H1 (cell line): ENCODE data around the gene PDE5A. TPM values are rescaled to one million over a fixed set of nuclear protein-coding genes. Genes with fewer than 3 reads are reported as not detected.

Source experiments
- CTCF ChIA-PET: fragments of 300-600 bp; sonication (Branson Sonifier 250); formaldehyde crosslinking; loops from one replicate; lab custom pipeline; 2021; ENCODE audit not compliant: partially characterized antibody; lab: Charles Lee
- POLR2A ChIA-PET: fragments of 300-600 bp; sonication (Branson Sonifier 250); formaldehyde crosslinking; loops from one replicate; lab custom pipeline; 2021; ENCODE audit warnings: inconsistent platforms; ENCODE audit not compliant: partially characterized antibody; lab: Charles Lee
- DNase-seq, 2 experiments: peaks; one replicate each; pipeline versions ENCODE4 v3.0.0 to v3.0.0-alpha.2; 2010 to 2022; ENCODE audit warnings: low spot score in 2 of 2, low read depth in 1 of 2, mixed read lengths in 1 of 2
- FAIRE-seq: peaks from 2 replicates; lab custom pipeline; 2011; peaks lifted over from hg19 to GRCh38; lab: Jason Lieb, UNC
- H2AFZ ChIP-seq: 2 replicates; pipeline ENCODE4 v1.8.1; 2012; ENCODE audit warnings: low read length, inconsistent platforms
- H2AK5ac ChIP-seq: 2 replicates; pipeline ENCODE4 v1.6.1; 2013; ENCODE audit warnings: low read depth, low read length
- H2BK120ac ChIP-seq: replicated peaks from 2 replicates; pipeline ENCODE3; 2013; ENCODE audit warnings: low read depth, low read length, inconsistent platforms
- H2BK12ac ChIP-seq: 2 replicates; pipeline ENCODE4 v1.6.1; 2013; ENCODE audit warnings: low read depth, low read length
- H2BK15ac ChIP-seq: 2 replicates; pipeline ENCODE4 v1.6.1; 2013; ENCODE audit warnings: low read length
- H2BK20ac ChIP-seq: 2 replicates; pipeline ENCODE4 v1.6.1; 2013; ENCODE audit warnings: low read length
- H2BK5ac ChIP-seq: 2 replicates; pipeline ENCODE4 v1.6.1; 2013; ENCODE audit warnings: low read depth, low read length
- H3K14ac ChIP-seq: 2 replicates; pipeline ENCODE4 v1.6.1; 2013; ENCODE audit warnings: inconsistent platforms; ENCODE audit not compliant: insufficient read length
- H3K18ac ChIP-seq: 2 replicates; pipeline ENCODE4 v1.6.1; 2013; ENCODE audit warnings: low read length; ENCODE audit errors: extremely low read depth
- H3K23ac ChIP-seq: 2 replicates; pipeline ENCODE4 v1.6.1; 2013; ENCODE audit warnings: inconsistent platforms; ENCODE audit not compliant: insufficient read length
- H3K23me2 ChIP-seq: 2 replicates; pipeline ENCODE4 v1.6.1; 2013; ENCODE audit warnings: low read depth, low read length
- H3K27ac ChIP-seq: 2 replicates; pipeline ENCODE4 v1.6.1; 2011; ENCODE audit warnings: low read depth, low read length, inconsistent platforms
- H3K27me3 ChIP-seq, 4 experiments: replicated peaks in 1 of 4; 1 replicate in 1 of 4; 2 replicates in 3 of 4; pipeline versions ENCODE4 v1.6.1 to v1.8.1; 2011 to 2013; ENCODE audit warnings: low read length in 3 of 4, mild to moderate bottlenecking in 3 of 4, inconsistent platforms in 2 of 4, mixed read lengths in 2 of 4, moderate library complexity in 1 of 4; ENCODE audit not compliant: control insufficient read depth in 3 of 4, insufficient read depth in 3 of 4; ENCODE audit errors: extremely low read depth in 1 of 4
- H3K36me3 ChIP-seq, 4 experiments: 2 replicates each; pipeline versions ENCODE4 v1.6.1 to v1.8.1; 2011 to 2013; ENCODE audit warnings: mild to moderate bottlenecking in 4 of 4, low read length in 3 of 4, moderate library complexity in 2 of 4, control low read depth in 1 of 4, inconsistent platforms in 1 of 4; ENCODE audit not compliant: insufficient read depth in 4 of 4, control insufficient read depth in 2 of 4
- H3K4ac ChIP-seq: replicated peaks from 2 replicates; pipeline ENCODE3; 2013; ENCODE audit warnings: low read length, low read depth, mixed read lengths, inconsistent platforms; ENCODE audit not compliant: insufficient read length
- H3K4me1 ChIP-seq, 4 experiments: replicated peaks in 1 of 4; 1 replicate in 1 of 4; 2 replicates in 3 of 4; pipeline versions ENCODE4 v1.6.1 to v1.8.1; 2011 to 2013; ENCODE audit warnings: low read length in 3 of 4, inconsistent platforms in 2 of 4, mixed read lengths in 1 of 4; ENCODE audit not compliant: insufficient read depth in 4 of 4, control insufficient read depth in 3 of 4
- H3K4me2 ChIP-seq, 2 experiments: 2 replicates each; pipeline versions ENCODE4 v1.6.1 to v1.8.1; 2011 to 2013; ENCODE audit warnings: low read depth in 2 of 2, low read length in 2 of 2, control low read depth in 1 of 2, inconsistent platforms in 1 of 2, mild to moderate bottlenecking in 1 of 2; ENCODE audit not compliant: insufficient read depth in 1 of 2
- H3K4me3 ChIP-seq, 4 experiments: fragments of 200-600, 300-600 bp in 1 of 4; sonication (generic), shearing (Covaris generic), sonication (Bioruptor Twin) in 1 of 4; 2 replicates each; pipeline versions ENCODE4 v1.5.1 to v1.8.1; 2011 to 2016; ENCODE audit warnings: low read length in 4 of 4, low read depth in 3 of 4, control low read depth in 2 of 4, inconsistent platforms in 2 of 4, mild to moderate bottlenecking in 2 of 4, mixed read lengths in 1 of 4, moderate library complexity in 1 of 4; ENCODE audit not compliant: insufficient read depth in 2 of 4; ENCODE audit errors: extremely low read depth in 1 of 4
- H3K56ac ChIP-seq: replicated peaks from 2 replicates; pipeline ENCODE3; 2013; ENCODE audit warnings: low read depth, mild to moderate bottlenecking, mixed read lengths, low read length, inconsistent platforms; ENCODE audit not compliant: insufficient read length
- H3K79me1 ChIP-seq: 2 replicates; pipeline ENCODE4 v1.6.1; 2013; ENCODE audit warnings: low read depth, low read length, control low read depth
- H3K79me2 ChIP-seq, 2 experiments: 2 replicates each; pipeline versions ENCODE4 v1.6.1 to v1.8.1; 2012 to 2013; ENCODE audit warnings: low read length in 2 of 2, mild to moderate bottlenecking in 2 of 2, inconsistent platforms in 1 of 2; ENCODE audit not compliant: insufficient read depth in 2 of 2, control insufficient read depth in 1 of 2
- H3K9ac ChIP-seq, 4 experiments: replicated peaks in 1 of 4; 1 replicate in 1 of 4; 2 replicates in 3 of 4; pipeline versions ENCODE4 v1.6.1 to v1.8.1; 2011 to 2013; ENCODE audit warnings: low read depth in 3 of 4, low read length in 3 of 4, control low read depth in 2 of 4, mild to moderate bottlenecking in 2 of 4, moderate library complexity in 2 of 4, inconsistent platforms in 1 of 4; ENCODE audit errors: extremely low read depth in 1 of 4
- H3K9me3 ChIP-seq, 2 experiments: 2 replicates each; pipeline versions ENCODE4 v1.6.1 to v1.8.1; 2012 to 2013; ENCODE audit warnings: mild to moderate bottlenecking in 2 of 2, moderate library complexity in 2 of 2, control low read depth in 1 of 2, inconsistent platforms in 1 of 2, low read depth in 1 of 2, low read length in 1 of 2, mixed read lengths in 1 of 2; ENCODE audit not compliant: insufficient read depth in 2 of 2
- H4K20me1 ChIP-seq, 2 experiments: replicated peaks in 1 of 2; 2 replicates each; pipeline versions ENCODE3 to v1.8.1; 2011 to 2013; ENCODE audit warnings: inconsistent platforms in 2 of 2, low read length in 2 of 2, mild to moderate bottlenecking in 1 of 2; ENCODE audit not compliant: insufficient read depth in 2 of 2, control insufficient read depth in 1 of 2
- H4K5ac ChIP-seq: 2 replicates; pipeline ENCODE4 v1.6.1; 2013; ENCODE audit warnings: low read length, low read depth, mixed read lengths, inconsistent platforms; ENCODE audit not compliant: insufficient read length
- H4K8ac ChIP-seq: 2 replicates; pipeline ENCODE4 v1.8.0; 2013; ENCODE audit warnings: mild to moderate bottlenecking, moderate library complexity, low read length, inconsistent platforms; ENCODE audit not compliant: insufficient read depth; ENCODE audit errors: extremely low read depth
- H4K91ac ChIP-seq: replicated peaks from 2 replicates; pipeline ENCODE3; 2013; ENCODE audit warnings: low read length, mixed read lengths, inconsistent platforms; ENCODE audit not compliant: insufficient read length
- ASH2L ChIP-seq: fragments of 200-600, 300-600 bp; sonication (generic); IDR thresholded peaks from one replicate; pipeline ENCODE4 v1.7.1; 2017; ENCODE audit warnings: low read length
- CEBPB ChIP-seq: IDR thresholded peaks from 2 replicates; pipeline ENCODE4 v1.6.1; 2012; ENCODE audit warnings: low read depth, low read length
- JUN ChIP-seq: IDR thresholded peaks from 2 replicates; pipeline ENCODE4 v1.6.1; 2011; ENCODE audit warnings: low read depth, mild to moderate bottlenecking, improper control_type of control experiment, low read length
- KDM1A ChIP-seq: fragments of 200-600, 300-600 bp; sonication (generic); IDR thresholded peaks from 2 replicates; pipeline ENCODE4 v1.7.1; 2016; ENCODE audit warnings: mild to moderate bottlenecking, low read length, borderline replicate concordance
- KDM4A ChIP-seq: IDR thresholded peaks from one replicate; pipeline ENCODE4 v1.7.1; 2012; ENCODE audit warnings: low read depth, mild to moderate bottlenecking, moderate library complexity, low read length, inconsistent platforms; ENCODE audit not compliant: severe bottlenecking
- MAX ChIP-seq: IDR thresholded peaks from 2 replicates; pipeline ENCODE4 v1.6.1; 2012; ENCODE audit warnings: inconsistent platforms
- POLR2AphosphoS5 ChIP-seq: IDR thresholded peaks from 2 replicates; pipeline ENCODE4 v1.6.1; 2011; ENCODE audit warnings: low read depth, low read length
- RBBP5 ChIP-seq: IDR thresholded peaks from 2 replicates; pipeline ENCODE4 v1.7.1; 2012; ENCODE audit warnings: low read depth, mild to moderate bottlenecking, inconsistent platforms, low read length, moderate library complexity, borderline replicate concordance
- SIRT6 ChIP-seq: IDR thresholded peaks from one replicate; pipeline ENCODE4 v1.7.1; 2012; ENCODE audit warnings: low read length, inconsistent platforms
- SIX5 ChIP-seq: IDR thresholded peaks from 2 replicates; pipeline ENCODE4 v1.6.1; 2011; ENCODE audit warnings: mild to moderate bottlenecking, low read depth, low read length
- SP1 ChIP-seq: IDR thresholded peaks from 2 replicates; pipeline ENCODE4 v1.6.1; 2011; ENCODE audit warnings: low read depth, low read length
- SRF ChIP-seq: IDR thresholded peaks from 2 replicates; pipeline ENCODE4 v1.6.1; 2011; ENCODE audit warnings: mild to moderate bottlenecking, low read depth, low read length, moderate library complexity
- SUZ12 ChIP-seq: fragments of 200-600 bp; sonication (generic); IDR thresholded peaks from 2 replicates; pipeline ENCODE4 v1.6.1; 2012; ENCODE audit warnings: mild to moderate bottlenecking, inconsistent platforms, low read length, moderate library complexity, mixed read lengths
- TAF7 ChIP-seq: optimal IDR thresholded peaks from 2 replicates; pipeline ENCODE3; 2011; ENCODE audit warnings: low read depth, mild to moderate bottlenecking, inconsistent platforms, low read length, moderate library complexity, borderline replicate concordance
- USF2 ChIP-seq: IDR thresholded peaks from 2 replicates; pipeline ENCODE4 v1.6.1; 2011; ENCODE audit warnings: low read length, improper control_type of control experiment
- polyA plus RNA-seq, 7 experiments: library from polyadenylated mRNA; depleted of rRNA in 3 of 7; stranded (reverse) in 5 of 7; unstranded in 2 of 7; fragments of >200 nt in 5 of 7; fragments of 200-250 nt in 2 of 7; gene quantifications; 1 replicate in 5 of 7; 2 replicates in 1 of 7; 4 replicates in 1 of 7; pipeline versions ENCODE4 v1.2.1 to v1.2.3, GENCODE V29; 2011 to 2013; ENCODE audit warnings: missing spikeins in 2 of 7, mixed read lengths in 2 of 7
- total RNA-seq: library from RNA; stranded (reverse); fragmentation: NEBNext Ultra II Directional; extraction: Animal tissue kit (Norgen Biotek cat#: 25700); gene quantifications from 2 replicates; pipeline ENCODE4 v1.2.1, GENCODE V29; 2021

The PDE5A gene
- total and polyA plus RNA-seq, 2 of the 8 experiments (the other 6 are each of a cell fraction or from before 2014, with no cell fraction given) = 5.6 to 32.4 TPM

DNA sequence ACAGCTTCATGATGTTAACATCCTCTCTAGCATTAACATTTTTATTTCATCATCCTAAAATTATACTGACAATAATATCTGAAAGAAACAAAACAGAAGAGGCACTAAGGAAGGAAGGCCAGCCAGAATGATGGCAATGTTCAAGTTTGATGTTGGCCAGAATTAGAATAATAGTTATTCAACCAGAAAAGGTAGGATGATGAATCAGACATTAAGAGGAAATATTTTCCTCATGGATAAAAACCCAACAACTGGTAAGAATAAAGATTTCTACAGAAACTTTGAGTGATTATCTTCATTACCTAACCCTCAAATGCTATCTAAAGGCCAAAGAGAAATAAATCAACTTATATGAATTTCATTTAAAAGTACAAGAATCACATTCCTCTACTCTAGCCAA lies 105.2 kb downstream of the PDE5A start:
- H3K79me1 ChIP-seq = no peaks in the 10 kb centered on the region
- H3K18ac ChIP-seq = no peak overlapping the region
- peaks cover 0 to 8% (median 0%) of the 10 kb centered on the region in 4 experiments; a peak in 3 of 7 replicates for H3K4me1 ChIP-seq
- CTCF ChIA-PET = no interaction called here
- no peak overlapping the region for H2BK12ac ChIP-seq
- H3K36me3 ChIP-seq = peaks cover 0 to 7% (median 2%) of the 10 kb centered on the region in 4 experiments; a peak in 3 of 8 replicates
- POLR2A ChIA-PET = no interaction called here
- no peaks in the 10 kb centered on the region for H3K9me3 ChIP-seq
- no peak overlapping the region for H3K4ac ChIP-seq
- DNase-seq (no peak), FAIRE-seq (no peak)
- no peaks in the 10 kb centered on the region for H3K79me2 ChIP-seq
- no peak overlapping the region for H3K14ac ChIP-seq
- no peaks in the 10 kb centered on the region for H4K20me1 ChIP-seq
- no peak overlapping the region for H2BK5ac ChIP-seq
- H3K23me2 ChIP-seq = no peaks in the 10 kb centered on the region
- H2BK120ac ChIP-seq = no peak overlapping the region
- no peaks in the 10 kb centered on the region for H3K27me3 ChIP-seq
- H3K4me3 ChIP-seq = no peak overlapping the region
- no peak overlapping the region for H3K4me2 ChIP-seq
- no peak overlapping the region for H4K8ac ChIP-seq
- no peak overlapping the region for H3K23ac ChIP-seq
- H2AFZ ChIP-seq = no peak overlapping the region
- no peak overlapping the region for H2AK5ac ChIP-seq
- H4K91ac ChIP-seq = no peak overlapping the region
- H3K9ac ChIP-seq = no peak overlapping the region
- no peak overlapping the region for H2BK20ac ChIP-seq
- H2BK15ac ChIP-seq = no peak overlapping the region
- no peak overlapping the region for H3K56ac ChIP-seq
- no peak overlapping the region for H4K5ac ChIP-seq
- no peak overlapping the region for H3K27ac ChIP-seq
- no peak for TF ChIP-seq KDM1A
- TF ChIP-seq SIX5 = no peak
- no peak for TF ChIP-seq MAX
- no peak for TF ChIP-seq TAF7
- TF ChIP-seq RBBP5 = no peak
- TF ChIP-seq USF2 = no peak
- TF ChIP-seq ASH2L = no peak
- no peak for TF ChIP-seq SP1
- no peak for TF ChIP-seq SIRT6
- TF ChIP-seq KDM4A = no peak
- TF ChIP-seq SUZ12 = no peak
- no peak for TF ChIP-seq SRF
- TF ChIP-seq CEBPB = no peak
- no peak for TF ChIP-seq POLR2AphosphoS5
- no peak for TF ChIP-seq JUN
